PC-9 (cell line): Measurements from ENCODE around the gene ACSL4.

Experiments
- CTCF ChIP-seq: fragments of 200-600 bp; sonication (generic); conservative IDR thresholded peaks from 2 replicates; pipeline ENCODE4 v1.6.1; 2017; ENCODE audit warnings: mixed run types, antibody characterized with exemption, mild to moderate bottlenecking, moderate library complexity
- EZH2 ChIP-seq: fragments of 200-600 bp; sonication (generic); IDR thresholded peaks from 2 replicates; pipeline ENCODE4 v1.8.0; 2017; ENCODE audit warnings: antibody characterized with exemption, low read depth

GRCh38 chrX:109655502-109656201, 77.4 kb downstream of the ACSL4 start:
- TF ChIP-seq CTCF (no peak), EZH2 (no peak)
